ENCODE data around the gene CYP51A1. TPM values are rescaled to one million over a fixed set of nuclear protein-coding genes. Genes with fewer than 3 reads are reported as not detected.
"Not testable (repeated sequence)": the region's sequence is repeated elsewhere in the genome, so short reads cannot be mapped to it uniquely, and the experiment has no call there.

Gene CYP51A1
- polyA plus RNA-seq, 1 donor from 2014 or later = 15.1 TPM

GRCh38 chr7:92137557-92137956 is 3.3 kb upstream of the CYP51A1 start:
- peak overlapping the region in 1 of 4 donors; percentile 44 for H3K4me3 Mint-ChIP-seq
- peaks cover 3 to 20% (median 15%) of the 10 kb centered on the region in 3 donors for H3K4me1 Mint-ChIP-seq
- H3K9me3 Mint-ChIP-seq = no peaks in the 10 kb centered on the region
- H3K27me3 Mint-ChIP-seq = no peaks in the 10 kb centered on the region
- H3K36me3 Mint-ChIP-seq = no peaks in the 10 kb centered on the region
- no peak overlapping the region for H3K27ac Mint-ChIP-seq

GRCh38 chr7:92135052-92135889 is 994 bp upstream of the CYP51A1 start:
- no peaks in the 10 kb centered on the region for H3K9me3 Mint-ChIP-seq
- peaks cover 4% of the 10 kb centered on the region for H3K36me3 Mint-ChIP-seq
- H3K27me3 Mint-ChIP-seq = no peaks in the 10 kb centered on the region
- H3K4me3 Mint-ChIP-seq = peak overlapping the region; percentile 96 to 99 (median 98)
- H3K27ac Mint-ChIP-seq = peak overlapping the region; percentile 97 to 100 (median 98)
- peaks cover 17 to 38% (median 32%) of the 10 kb centered on the region in 3 donors for H3K4me1 Mint-ChIP-seq

- H3K9me3 Mint-ChIP-seq = no peaks in the 10 kb centered on the region
Observed at GRCh38 chr7:92133737-92134270, 473 bp downstream of the CYP51A1 start.

GRCh38 chr7:92133133-92133736 is 1.0 kb downstream of the CYP51A1 start:
- Mint-ChIP-seq H3K9me3 (no peaks in the 10 kb centered on the region), H3K27ac (peak overlapping the region; percentile 97 to 100 (median 98)), H3K36me3 (peaks cover 4% of the 10 kb centered on the region), H3K4me3 (peak overlapping the region; percentile 96 to 99 (median 98)), H3K27me3 (no peaks in the 10 kb centered on the region), H3K4me1 (peaks cover 18 to 43% (median 32%) of the 10 kb centered on the region in 3 donors)

More at GRCh38 chr7:92133737-92134270, 473 bp downstream of the CYP51A1 start:
- Mint-ChIP-seq H3K27ac (peak overlapping the region; percentile 97 to 100 (median 98)), H3K36me3 (peaks cover 4% of the 10 kb centered on the region), H3K4me3 (peak overlapping the region; percentile 96 to 99 (median 98)), H3K4me1 (peaks cover 18 to 43% (median 32%) of the 10 kb centered on the region in 3 donors), H3K27me3 (no peaks in the 10 kb centered on the region)

- H3K27ac Mint-ChIP-seq = peak overlapping the region in 2 of 3 donors; percentile 28 to 73
- no peaks in the 10 kb centered on the region for H3K9me3 Mint-ChIP-seq
- H3K4me1 Mint-ChIP-seq = peaks cover 18 to 43% (median 32%) of the 10 kb centered on the region in 3 donors
- peaks cover 4% of the 10 kb centered on the region for H3K36me3 Mint-ChIP-seq
- H3K4me3 Mint-ChIP-seq = peak overlapping the region in 3 of 4 donors; percentile 3 to 84 (median 69)
- no peaks in the 10 kb centered on the region for H3K27me3 Mint-ChIP-seq
Observed at GRCh38 chr7:92131764-92132330, 2.4 kb downstream of the CYP51A1 start.

GRCh38 chr7:92131093-92131492 is 3.2 kb downstream of the CYP51A1 start:
- H3K4me3 Mint-ChIP-seq = peak overlapping the region in 3 of 4 donors; percentile 43 to 61 (median 51)
- no peaks in the 10 kb centered on the region for H3K9me3 Mint-ChIP-seq
- peak overlapping the region in 1 of 3 donors; percentile 73 for H3K27ac Mint-ChIP-seq
- H3K4me1 Mint-ChIP-seq = peaks cover 18 to 43% (median 32%) of the 10 kb centered on the region in 3 donors
- H3K36me3 Mint-ChIP-seq = peaks cover 4% of the 10 kb centered on the region
- H3K27me3 Mint-ChIP-seq = no peaks in the 10 kb centered on the region

GRCh38 chr7:92121681-92122080 is 12.6 kb downstream of the CYP51A1 start:
- H3K4me3 Mint-ChIP-seq = no peak overlapping the region
- peaks cover 13% of the 10 kb centered on the region for H3K36me3 Mint-ChIP-seq
- H3K4me1 Mint-ChIP-seq = peaks cover 5 to 14% (median 9%) of the 10 kb centered on the region in 3 donors
- H3K9me3 Mint-ChIP-seq = no peaks in the 10 kb centered on the region
- no peak overlapping the region for H3K27ac Mint-ChIP-seq
- H3K27me3 Mint-ChIP-seq = no peaks in the 10 kb centered on the region

- Mint-ChIP-seq H3K4me1 (peaks cover 6 to 9% (median 8%) of the 10 kb centered on the region in 3 donors), H3K9me3 (no peaks in the 10 kb centered on the region), H3K27ac (no peak overlapping the region), H3K27me3 (no peaks in the 10 kb centered on the region), H3K36me3 (peaks cover 17% of the 10 kb centered on the region), H3K4me3 (no peak overlapping the region)
Observed at GRCh38 chr7:92119213-92119759, 15.0 kb downstream of the CYP51A1 start.

- H3K27ac Mint-ChIP-seq = no peak overlapping the region
- no peak overlapping the region for H3K4me3 Mint-ChIP-seq
- no peaks in the 10 kb centered on the region for H3K27me3 Mint-ChIP-seq
- no peaks in the 10 kb centered on the region for H3K9me3 Mint-ChIP-seq
- H3K36me3 Mint-ChIP-seq = peaks cover 16% of the 10 kb centered on the region
- peaks cover 8 to 9% (median 8%) of the 10 kb centered on the region in 3 donors for H3K4me1 Mint-ChIP-seq
Observed at GRCh38 chr7:92116949-92117348, 17.3 kb downstream of the CYP51A1 start.

- Mint-ChIP-seq H3K36me3 (peaks cover 12% of the 10 kb centered on the region), H3K9me3 (no peaks in the 10 kb centered on the region), H3K27ac (no peak overlapping the region), H3K4me3 (no peak overlapping the region), H3K27me3 (no peaks in the 10 kb centered on the region), H3K4me1 (peaks cover 6 to 9% (median 8%) of the 10 kb centered on the region in 3 donors)
Observed at GRCh38 chr7:92115821-92116220, 18.5 kb downstream of the CYP51A1 start.

GRCh38 chr7:92110857-92111256 is 23.4 kb downstream of the CYP51A1 start:
- H3K36me3 Mint-ChIP-seq = peaks cover 7% of the 10 kb centered on the region
- H3K4me3 Mint-ChIP-seq = no peak overlapping the region
- H3K4me1 Mint-ChIP-seq = peaks cover 9 to 10% (median 10%) of the 10 kb centered on the region in 3 donors
- no peaks in the 10 kb centered on the region for H3K9me3 Mint-ChIP-seq
- H3K27ac Mint-ChIP-seq = no peak overlapping the region
- H3K27me3 Mint-ChIP-seq = no peaks in the 10 kb centered on the region

- H3K27me3 Mint-ChIP-seq = no peaks in the 10 kb centered on the region
- H3K4me1 Mint-ChIP-seq = peaks cover 8 to 9% (median 9%) of the 10 kb centered on the region in 3 donors
- no peaks in the 10 kb centered on the region for H3K9me3 Mint-ChIP-seq
- peak overlapping the region in 1 of 4 donors; percentile 83 for H3K4me3 Mint-ChIP-seq
- peaks cover 6% of the 10 kb centered on the region for H3K36me3 Mint-ChIP-seq
- no peak overlapping the region for H3K27ac Mint-ChIP-seq
Observed at GRCh38 chr7:92108821-92109220, 25.5 kb downstream of the CYP51A1 start.

- not testable (repeated sequence) for H3K9me3 Mint-ChIP-seq, H3K36me3 Mint-ChIP-seq, H3K4me3 Mint-ChIP-seq, H3K27me3 Mint-ChIP-seq, H3K4me1 Mint-ChIP-seq
- peak overlapping the region in 1 of 3 donors; percentile 57 for H3K27ac Mint-ChIP-seq
Observed at GRCh38 chr7:92102862-92103261, 31.4 kb downstream of the CYP51A1 start.

- no peak overlapping the region for H3K27ac Mint-ChIP-seq
- H3K36me3 Mint-ChIP-seq = peaks cover 12% of the 10 kb centered on the region
- no peak overlapping the region for H3K4me3 Mint-ChIP-seq
- H3K9me3 Mint-ChIP-seq = no peaks in the 10 kb centered on the region
- no peaks in the 10 kb centered on the region for H3K27me3 Mint-ChIP-seq
- no peaks in the 10 kb centered on the region for H3K4me1 Mint-ChIP-seq
Observed at GRCh38 chr7:92100534-92100933, 33.7 kb downstream of the CYP51A1 start.
